GM12801 (cell line): Measurements from ENCODE around the gene OCSTAMP.

Experiments used
- CTCF ChIP-seq: IDR thresholded peaks from one replicate; pipeline ENCODE4 v1.5.1; 2011; ENCODE audit warnings: control low read depth; ENCODE audit not compliant: insufficient read length; ENCODE audit errors: extremely low read depth

Gene OCSTAMP

GRCh38 chr20:46523108-46523507 is 27.3 kb downstream of the OCSTAMP start:
- no peak for TF ChIP-seq CTCF

- TF ChIP-seq CTCF = no peak
Measured at GRCh38 chr20:46520976-46521579, 29.4 kb downstream of the OCSTAMP start.

- no peak for TF ChIP-seq CTCF
Measured at GRCh38 chr20:46520540-46520939, 29.9 kb downstream of the OCSTAMP start.

- TF ChIP-seq CTCF = no peak
Measured at GRCh38 chr20:46519471-46520068, 30.9 kb downstream of the OCSTAMP start.

- no peak for TF ChIP-seq CTCF
Measured at GRCh38 chr20:46512943-46513844, 37.3 kb downstream of the OCSTAMP start, which contains the start of gene ZNF334. TSS of gene ZNF334 (minus strand) at chr20:46513559. CDS start at chr20:46512102, 1,457 bp downstream.

GRCh38 chr20:46509523-46509922 is 40.9 kb downstream of the OCSTAMP start:
- no peak for TF ChIP-seq CTCF

GRCh38 chr20:46507760-46508407 is 42.6 kb downstream of the OCSTAMP start:
- TF ChIP-seq CTCF = no peak
